ENCODE measurements around the gene CROCC2. TPM values are rescaled to one million over a fixed set of nuclear protein-coding genes. Genes with fewer than 3 reads are reported as not detected.

The CROCC2 gene
- polyA plus RNA-seq, 4 donors: 0.13 to 0.18 TPM; not detected in 2

DNA sequence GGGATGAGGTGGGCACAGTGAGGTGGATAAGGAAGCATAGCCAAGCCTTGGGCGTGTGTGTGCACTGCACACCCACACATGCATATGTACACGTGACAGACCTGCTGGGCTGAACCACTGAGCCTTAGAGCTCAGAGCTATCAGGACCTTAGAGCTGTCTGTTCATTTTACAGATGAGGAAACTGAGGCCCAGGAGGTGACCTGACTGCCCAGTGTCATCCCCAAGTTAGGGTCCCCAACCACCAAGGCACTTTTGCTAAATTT, 84.1 kb downstream of the CROCC2 start:
- peaks cover 0 to 2% (median 0%) of the 10 kb centered on the region in 3 donors for H3K27me3 ChIP-seq (ENCODE audit: control insufficient read depth in 3 of 3, insufficient read depth in 3 of 3, low read length in 3 of 3)
- H3K9me3 ChIP-seq (ENCODE audit: control insufficient read depth in 2 of 2, insufficient read depth in 1 of 2, low read depth in 1 of 2, low read length in 1 of 2): peaks cover 0 to 16% of the 10 kb centered on the region in 2 donors
- no peak overlapping the region for H3K4me3 ChIP-seq (ENCODE audit: low read depth in 1 of 3, low read length in 3 of 3)
- H3K4me1 ChIP-seq (ENCODE audit: control insufficient read depth in 3 of 3, insufficient read depth in 2 of 3, low read depth in 1 of 3, low read length in 2 of 3): peaks cover 0 to 15% (median 0%) of the 10 kb centered on the region in 3 donors
- 36 to 64% (median 48%) methylated on average over 2 of the region's 2 CpGs for WGBS, 3 donors
- H3K36me3 ChIP-seq (ENCODE audit: control insufficient read depth in 3 of 3, insufficient read depth in 2 of 3, low read depth in 1 of 3, low read length in 3 of 3): no peaks in the 10 kb centered on the region
- DNase-seq: no peak
- H3K27ac ChIP-seq (ENCODE audit: low read depth in 1 of 3, low read length in 2 of 3): no peak overlapping the region
- no peak for FAIRE-seq

- H3K27ac ChIP-seq (ENCODE audit: low read depth in 1 of 3, low read length in 2 of 3): peak overlapping the region in 2 of 3 donors; percentile 33 to 82
- no peak for DNase-seq
These were observed 84.7 kb downstream of the CROCC2 start for GRCh38 chr2:240990726-240991377.

GRCh38 chr2:240991378-240992263, 85.5 kb downstream of the CROCC2 start:
- FAIRE-seq (no peak), DNase-seq (peak; percentile 31 to 42)
- 41 to 54% (median 44%) methylated on average over 32 to 33 of the region's 33 CpGs for WGBS, 3 donors
- H3K27me3 ChIP-seq (ENCODE audit: control insufficient read depth in 3 of 3, insufficient read depth in 3 of 3, low read length in 3 of 3): peaks cover 0 to 2% (median 0%) of the 10 kb centered on the region in 3 donors
- peaks cover 0 to 13% (median 0%) of the 10 kb centered on the region in 3 donors for H3K4me1 ChIP-seq (ENCODE audit: control insufficient read depth in 3 of 3, insufficient read depth in 2 of 3, low read depth in 1 of 3, low read length in 2 of 3)
- H3K4me3 ChIP-seq (ENCODE audit: low read depth in 1 of 3, low read length in 3 of 3): no peak overlapping the region
- peaks cover 0 to 16% of the 10 kb centered on the region in 2 donors for H3K9me3 ChIP-seq (ENCODE audit: control insufficient read depth in 2 of 2, insufficient read depth in 1 of 2, low read depth in 1 of 2, low read length in 1 of 2)
- H3K27ac ChIP-seq (ENCODE audit: low read depth in 1 of 3, low read length in 2 of 3): peak overlapping the region; percentile 33 to 82 (median 33)
- H3K36me3 ChIP-seq (ENCODE audit: control insufficient read depth in 3 of 3, insufficient read depth in 2 of 3, low read depth in 1 of 3, low read length in 3 of 3): no peaks in the 10 kb centered on the region

More at GRCh38 chr2:240990726-240991377, 84.7 kb downstream of the CROCC2 start:
- no peaks in the 10 kb centered on the region for H3K36me3 ChIP-seq (ENCODE audit: control insufficient read depth in 3 of 3, insufficient read depth in 2 of 3, low read depth in 1 of 3, low read length in 3 of 3)
- 89 to 93% (median 91%) methylated on average over 13 of the region's 13 CpGs for WGBS, 3 donors
- FAIRE-seq: no peak
- H3K9me3 ChIP-seq (ENCODE audit: control insufficient read depth in 2 of 2, insufficient read depth in 1 of 2, low read depth in 1 of 2, low read length in 1 of 2): peaks cover 0 to 16% of the 10 kb centered on the region in 2 donors
- peaks cover 0 to 15% (median 0%) of the 10 kb centered on the region in 3 donors for H3K4me1 ChIP-seq (ENCODE audit: control insufficient read depth in 3 of 3, insufficient read depth in 2 of 3, low read depth in 1 of 3, low read length in 2 of 3)
- no peak overlapping the region for H3K4me3 ChIP-seq (ENCODE audit: low read depth in 1 of 3, low read length in 3 of 3)
- H3K27me3 ChIP-seq (ENCODE audit: control insufficient read depth in 3 of 3, insufficient read depth in 3 of 3, low read length in 3 of 3): peaks cover 0 to 2% (median 0%) of the 10 kb centered on the region in 3 donors

- 57 to 76% (median 71%) methylated on average over 17 to 20 of the region's 20 CpGs for WGBS, 3 donors
- Histone ChIP-seq H3K27ac (ENCODE audit: low read depth in 1 of 3, low read length in 2 of 3) (peak overlapping the region in 1 of 3 donors; percentile 67), H3K4me1 (ENCODE audit: control insufficient read depth in 3 of 3, insufficient read depth in 2 of 3, low read depth in 1 of 3, low read length in 2 of 3) (peaks cover 0 to 2% (median 0%) of the 10 kb centered on the region in 3 donors), H3K9me3 (ENCODE audit: control insufficient read depth in 2 of 2, insufficient read depth in 1 of 2, low read depth in 1 of 2, low read length in 1 of 2) (peaks cover 0 to 14% of the 10 kb centered on the region in 2 donors), H3K27me3 (ENCODE audit: control insufficient read depth in 3 of 3, insufficient read depth in 3 of 3, low read length in 3 of 3) (peaks cover 0 to 8% (median 0%) of the 10 kb centered on the region in 3 donors), H3K36me3 (ENCODE audit: control insufficient read depth in 3 of 3, insufficient read depth in 2 of 3, low read depth in 1 of 3, low read length in 3 of 3) (no peaks in the 10 kb centered on the region), H3K4me3 (ENCODE audit: low read depth in 1 of 3, low read length in 3 of 3) (no peak overlapping the region)
- FAIRE-seq (no peak), DNase-seq (no peak)
These were observed 86.6 kb downstream of the CROCC2 start for GRCh38 chr2:240992572-240993291.

GRCh38 chr2:240993446-240994170, 87.5 kb downstream of the CROCC2 start:
- no peak for DNase-seq
- no peak overlapping the region for H3K27ac ChIP-seq (ENCODE audit: low read depth in 1 of 3, low read length in 2 of 3)
- peaks cover 0 to 13% (median 0%) of the 10 kb centered on the region in 3 donors for H3K27me3 ChIP-seq (ENCODE audit: control insufficient read depth in 3 of 3, insufficient read depth in 3 of 3, low read length in 3 of 3)
- H3K36me3 ChIP-seq (ENCODE audit: control insufficient read depth in 3 of 3, insufficient read depth in 2 of 3, low read depth in 1 of 3, low read length in 3 of 3): no peaks in the 10 kb centered on the region
- H3K9me3 ChIP-seq (ENCODE audit: control insufficient read depth in 2 of 2, insufficient read depth in 1 of 2, low read depth in 1 of 2, low read length in 1 of 2): peaks cover 0 to 5% of the 10 kb centered on the region in 2 donors
- 80 to 87% (median 86%) methylated on average over 19 of the region's 19 CpGs for WGBS, 3 donors
- FAIRE-seq: no peak
- no peak overlapping the region for H3K4me3 ChIP-seq (ENCODE audit: low read depth in 1 of 3, low read length in 3 of 3)
- no peaks in the 10 kb centered on the region for H3K4me1 ChIP-seq (ENCODE audit: control insufficient read depth in 3 of 3, insufficient read depth in 2 of 3, low read depth in 1 of 3, low read length in 2 of 3)

GRCh38 chr2:240994171-240994896, 88.2 kb downstream of the CROCC2 start:
- Histone ChIP-seq H3K27ac (ENCODE audit: low read depth in 1 of 3, low read length in 2 of 3) (no peak overlapping the region), H3K4me3 (ENCODE audit: low read depth in 1 of 3, low read length in 3 of 3) (no peak overlapping the region), H3K4me1 (ENCODE audit: control insufficient read depth in 3 of 3, insufficient read depth in 2 of 3, low read depth in 1 of 3, low read length in 2 of 3) (no peaks in the 10 kb centered on the region), H3K27me3 (ENCODE audit: control insufficient read depth in 3 of 3, insufficient read depth in 3 of 3, low read length in 3 of 3) (peaks cover 0 to 15% (median under 1%) of the 10 kb centered on the region in 3 donors), H3K36me3 (ENCODE audit: control insufficient read depth in 3 of 3, insufficient read depth in 2 of 3, low read depth in 1 of 3, low read length in 3 of 3) (no peaks in the 10 kb centered on the region), H3K9me3 (ENCODE audit: control insufficient read depth in 2 of 2, insufficient read depth in 1 of 2, low read depth in 1 of 2, low read length in 1 of 2) (no peaks in the 10 kb centered on the region)
- FAIRE-seq: no peak
- WGBS, 3 donors: 71 to 82% (median 78%) methylated on average over 15 to 16 of the region's 16 CpGs
- no peak for DNase-seq

DNA sequence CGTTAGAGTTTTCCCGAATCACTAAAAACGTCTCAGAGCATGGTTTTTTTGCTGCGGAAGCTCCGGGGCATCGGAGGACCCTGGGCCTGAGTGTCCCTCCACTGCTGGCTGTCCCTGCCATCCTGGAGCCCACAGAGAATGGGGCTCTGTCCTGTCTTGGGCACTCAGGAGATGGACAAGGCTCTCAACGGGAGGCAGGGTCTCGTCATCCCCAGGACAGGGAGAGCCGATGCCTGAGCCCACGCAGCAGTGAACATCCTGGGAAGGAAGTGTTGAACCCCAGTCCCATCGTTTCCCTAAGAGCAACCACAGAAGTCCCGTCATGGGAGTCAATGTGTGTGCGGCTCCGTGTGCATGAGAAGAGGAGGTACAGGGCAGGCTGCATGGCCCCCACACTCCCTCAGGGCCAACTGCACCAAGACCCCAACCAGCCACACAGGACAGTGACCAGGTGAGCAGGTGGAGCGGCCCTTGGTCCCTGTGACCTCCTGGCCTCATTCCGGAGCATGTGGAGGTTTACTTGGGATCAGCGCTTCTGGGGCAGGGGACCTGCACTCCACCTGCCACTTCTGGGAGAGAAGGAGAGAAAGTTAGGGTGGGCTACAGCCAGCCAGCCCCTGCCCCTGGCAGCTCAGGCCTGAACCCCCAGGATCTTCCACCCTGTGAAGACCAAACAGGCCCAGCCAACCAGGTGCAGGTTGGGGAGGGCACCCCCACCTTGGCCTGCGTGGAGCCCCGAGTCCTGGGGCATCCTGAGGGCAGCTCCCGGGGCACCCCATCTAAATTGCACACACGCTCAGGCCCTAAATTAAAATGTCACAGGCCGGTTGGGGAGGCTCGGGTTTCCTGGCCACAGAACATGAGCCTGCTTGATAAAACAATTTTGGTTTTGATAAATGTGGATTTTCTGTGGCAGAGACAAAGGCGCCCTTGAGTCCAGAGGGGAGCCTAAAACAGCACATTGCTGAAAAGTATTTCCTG, 89.2 kb downstream of the CROCC2 start:
- Histone ChIP-seq H3K27me3 (ENCODE audit: control insufficient read depth in 3 of 3, insufficient read depth in 3 of 3, low read length in 3 of 3) (peaks cover 3 to 25% (median 3%) of the 10 kb centered on the region in 3 donors), H3K27ac (ENCODE audit: low read depth in 1 of 3, low read length in 2 of 3) (no peak overlapping the region), H3K4me1 (ENCODE audit: control insufficient read depth in 3 of 3, insufficient read depth in 2 of 3, low read depth in 1 of 3, low read length in 2 of 3) (no peaks in the 10 kb centered on the region), H3K4me3 (ENCODE audit: low read depth in 1 of 3, low read length in 3 of 3) (no peak overlapping the region), H3K36me3 (ENCODE audit: control insufficient read depth in 3 of 3, insufficient read depth in 2 of 3, low read depth in 1 of 3, low read length in 3 of 3) (no peaks in the 10 kb centered on the region), H3K9me3 (ENCODE audit: control insufficient read depth in 2 of 2, insufficient read depth in 1 of 2, low read depth in 1 of 2, low read length in 1 of 2) (no peaks in the 10 kb centered on the region)
- no peak for FAIRE-seq
- no peak for DNase-seq
- 78 to 85% (median 80%) methylated on average over 24 of the region's 24 CpGs for WGBS, 3 donors

All from small intestine (tissue), 7 donors.